Astrocyte (in vitro differentiated cells and primary cell): ENCODE measurements around the gene CNTN3. TPM values are rescaled to one million over a fixed set of nuclear protein-coding genes. Genes with fewer than 3 reads are reported as not detected.

Experiments used
- DNase-seq: peaks from one replicate; pipeline ENCODE4 v3.0.0-alpha.2; 2010; ENCODE audit warnings: low read depth
- FAIRE-seq: peaks from 2 replicates; lab custom pipeline; 2011; peaks lifted over from hg19 to GRCh38; lab: Jason Lieb, UNC
- H2AFZ ChIP-seq: 2 replicates; pipeline ENCODE4 v1.6.0; 2012; ENCODE audit warnings: low read depth, low read length, inconsistent platforms
- H3K27ac ChIP-seq: 2 replicates; pipeline ENCODE4 v1.5.1; 2011; ENCODE audit warnings: low read depth, low read length, inconsistent platforms
- H3K27me3 ChIP-seq: 2 replicates; pipeline ENCODE4 v1.6.0; 2011; ENCODE audit warnings: low read length, inconsistent platforms; ENCODE audit not compliant: insufficient read depth
- H3K36me3 ChIP-seq: 2 replicates; pipeline ENCODE4 v1.5.1; 2011; ENCODE audit warnings: low read length, inconsistent platforms; ENCODE audit not compliant: insufficient read depth
- H3K4me1 ChIP-seq: 2 replicates; pipeline ENCODE4 v1.5.1; 2011; ENCODE audit warnings: low read length, inconsistent platforms; ENCODE audit not compliant: insufficient read depth
- H3K4me2 ChIP-seq: 2 replicates; pipeline ENCODE4 v1.6.0; 2012; ENCODE audit warnings: low read length, inconsistent platforms
- H3K4me3 ChIP-seq: 2 replicates; pipeline ENCODE4 v1.5.1; 2011; ENCODE audit warnings: low read depth, mild to moderate bottlenecking, low read length, inconsistent platforms; ENCODE audit not compliant: insufficient read depth
- H3K79me2 ChIP-seq: 2 replicates; pipeline ENCODE4 v1.6.0; 2012; ENCODE audit warnings: mild to moderate bottlenecking, low read length, inconsistent platforms; ENCODE audit not compliant: insufficient read depth
- H3K9ac ChIP-seq: 2 replicates; pipeline ENCODE4 v1.6.0; 2012; ENCODE audit warnings: mild to moderate bottlenecking, low read length, inconsistent platforms
- H3K9me3 ChIP-seq: 2 replicates; pipeline ENCODE4 v1.5.1; 2012; ENCODE audit warnings: low read depth, mild to moderate bottlenecking, low read length, inconsistent platforms; ENCODE audit not compliant: insufficient read depth
- H4K20me1 ChIP-seq: 2 replicates; pipeline ENCODE4 v1.6.0; 2012; ENCODE audit warnings: low read length, inconsistent platforms; ENCODE audit not compliant: insufficient read depth
- H3K27ac Mint-ChIP-seq: one replicate; pipeline ENCODE4 v1.8.0; 2021; ENCODE audit warnings: mild to moderate bottlenecking, mixed read lengths; ENCODE audit not compliant: unreplicated experiment
- H3K27me3 Mint-ChIP-seq: one replicate; pipeline ENCODE4 v1.8.0; 2021; ENCODE audit warnings: low read depth, mixed read lengths; ENCODE audit not compliant: unreplicated experiment
- H3K36me3 Mint-ChIP-seq: one replicate; pipeline ENCODE4 v1.8.0; 2021; ENCODE audit warnings: low read depth, mixed read lengths; ENCODE audit not compliant: unreplicated experiment
- H3K4me1 Mint-ChIP-seq: one replicate; pipeline ENCODE4 v1.8.0; 2021; ENCODE audit warnings: low read depth, mixed read lengths; ENCODE audit not compliant: unreplicated experiment
- H3K4me3 Mint-ChIP-seq: one replicate; pipeline ENCODE4 v1.8.0; 2021; ENCODE audit warnings: mild to moderate bottlenecking, moderate library complexity, mixed read lengths; ENCODE audit not compliant: unreplicated experiment
- H3K9me3 Mint-ChIP-seq: one replicate; pipeline ENCODE4 v1.8.0; 2021; ENCODE audit warnings: mild to moderate bottlenecking, mixed read lengths; ENCODE audit not compliant: unreplicated experiment
- CTCF ChIP-seq: IDR thresholded peaks from 2 replicates; pipeline ENCODE4 v1.5.1; 2011; ENCODE audit warnings: low read depth, mild to moderate bottlenecking, inconsistent platforms, low read length, moderate library complexity; ENCODE audit not compliant: insufficient read depth
- EZH2 ChIP-seq: IDR thresholded peaks from 2 replicates; pipeline ENCODE4 v1.6.1; 2012; ENCODE audit warnings: mild to moderate bottlenecking, low read length, inconsistent platforms; ENCODE audit not compliant: insufficient read depth
- total RNA-seq: library from RNA; stranded (reverse); gene quantifications from 2 replicates; pipeline ENCODE4 v1.2.1, GENCODE V29; 2021

CNTN3 gene
- total RNA-seq, 1 donor from 2014 or later, result 0.50 TPM

GRCh38 chr3:74605437-74605836, 9.0 kb downstream of the CNTN3 start:
- Mint-ChIP-seq H3K4me1 (no peaks in the 10 kb centered on the region), H3K4me3 (no peak overlapping the region), H3K27ac (no peak overlapping the region), H3K27me3 (peaks cover 14% of the 10 kb centered on the region), H3K36me3 (no peaks in the 10 kb centered on the region), H3K9me3 (no peaks in the 10 kb centered on the region)
- DNase-seq (no peak), FAIRE-seq (no peak)
- Histone ChIP-seq H3K79me2 (no peaks in the 10 kb centered on the region), H3K4me2 (no peak overlapping the region), H3K36me3 (no peaks in the 10 kb centered on the region), H3K4me3 (no peak overlapping the region), H3K9ac (no peak overlapping the region), H3K9me3 (no peaks in the 10 kb centered on the region), H3K27me3 (no peaks in the 10 kb centered on the region), H3K4me1 (no peaks in the 10 kb centered on the region), H2AFZ (no peak overlapping the region), H3K27ac (no peak overlapping the region), H4K20me1 (no peaks in the 10 kb centered on the region)
- no peak for TF ChIP-seq EZH2
- TF ChIP-seq CTCF, result no peak

GRCh38 chr3:74603292-74603691, 11.2 kb downstream of the CNTN3 start:
- Histone ChIP-seq H3K27me3 (no peaks in the 10 kb centered on the region), H3K4me3 (no peak overlapping the region), H4K20me1 (no peaks in the 10 kb centered on the region), H3K4me1 (no peaks in the 10 kb centered on the region), H3K36me3 (no peaks in the 10 kb centered on the region), H3K9ac (no peak overlapping the region), H3K79me2 (no peaks in the 10 kb centered on the region), H3K27ac (no peak overlapping the region), H3K4me2 (no peak overlapping the region), H2AFZ (no peak overlapping the region), H3K9me3 (no peaks in the 10 kb centered on the region)
- Mint-ChIP-seq H3K36me3 (no peaks in the 10 kb centered on the region), H3K27ac (no peak overlapping the region), H3K4me1 (peaks cover 3% of the 10 kb centered on the region), H3K27me3 (no peaks in the 10 kb centered on the region), H3K9me3 (no peaks in the 10 kb centered on the region), H3K4me3 (no peak overlapping the region)
- no peak for FAIRE-seq
- DNase-seq, result no peak
- no peak for TF ChIP-seq EZH2

GRCh38 chr3:74602471-74602870, 12.0 kb downstream of the CNTN3 start:
- Histone ChIP-seq H3K9me3 (no peaks in the 10 kb centered on the region), H3K4me3 (no peak overlapping the region), H3K27me3 (no peaks in the 10 kb centered on the region), H3K4me2 (no peak overlapping the region), H3K79me2 (no peaks in the 10 kb centered on the region), H3K36me3 (no peaks in the 10 kb centered on the region), H3K4me1 (no peaks in the 10 kb centered on the region), H2AFZ (no peak overlapping the region), H3K27ac (no peak overlapping the region), H4K20me1 (no peaks in the 10 kb centered on the region), H3K9ac (no peak overlapping the region)
- no peak overlapping the region for H3K4me3 Mint-ChIP-seq
- no peaks in the 10 kb centered on the region for H3K9me3 Mint-ChIP-seq
- no peak overlapping the region for H3K27ac Mint-ChIP-seq
- H3K27me3 Mint-ChIP-seq, result no peaks in the 10 kb centered on the region
- peaks cover 3% of the 10 kb centered on the region for H3K4me1 Mint-ChIP-seq
- no peak for FAIRE-seq
- no peak for TF ChIP-seq CTCF
- no peak for TF ChIP-seq EZH2
- no peaks in the 10 kb centered on the region for H3K36me3 Mint-ChIP-seq
- DNase-seq, result no peak
